WTC11 (cell line): Measurements from ENCODE around the gene INHBC. TPM values are rescaled to one million over a fixed set of nuclear protein-coding genes. Genes with fewer than 3 reads are reported as not detected.
A peak's percentile ranks its signal among the peaks of the same experiment; 100 is the strongest.

Experiments
- ATAC-seq: fragments of 200-7000 bp; cut with Tn5 transposase; 2 replicates; pipeline ENCODE4 v1.10.0; 2021; ENCODE audit warnings: mild to moderate bottlenecking, moderate library complexity
- CTCF ChIA-PET: fragments of 300-600 bp; sonication (Branson Sonifier 250); formaldehyde crosslinking; loops from one replicate; lab custom pipeline; 2021; ENCODE audit warnings: antibody characterized with exemption; lab: Charles Lee
- POLR2A ChIA-PET: fragments of 350-600 bp; sonication (Branson Sonifier 250); formaldehyde crosslinking; loops from one replicate; lab custom pipeline; 2021; ENCODE audit warnings: antibody characterized with exemption; lab: Charles Lee
- DNase-seq: peaks from one replicate; pipeline ENCODE4 v3.0.0; 2021; ENCODE audit warnings: low spot score
- H3K27ac Mint-ChIP-seq: 2 replicates; pipeline ENCODE4 v1.8.0; 2021; ENCODE audit warnings: mixed read lengths
- H3K27me3 Mint-ChIP-seq: 2 replicates; pipeline ENCODE4 v1.8.0; 2021; ENCODE audit warnings: low read depth, mild to moderate bottlenecking, moderate library complexity, mixed read lengths
- H3K36me3 Mint-ChIP-seq: 2 replicates; pipeline ENCODE4 v1.8.0; 2021; ENCODE audit warnings: mixed read lengths
- H3K4me1 Mint-ChIP-seq: 2 replicates; pipeline ENCODE4 v1.8.0; 2022; ENCODE audit warnings: mixed read lengths
- H3K4me3 Mint-ChIP-seq: 2 replicates; pipeline ENCODE4 v1.8.0; 2021; ENCODE audit warnings: mild to moderate bottlenecking, moderate library complexity, mixed read lengths
- H3K9me3 Mint-ChIP-seq: 2 replicates; pipeline ENCODE4 v1.8.0; 2021; ENCODE audit warnings: mixed read lengths
- CBFB ChIP-seq: sonication (generic); formaldehyde crosslinking; IDR thresholded peaks from 2 replicates; pipeline ENCODE4 v1.8.1; 2022; ENCODE audit warnings: mild to moderate bottlenecking, low read depth, missing genetic modification reagents
- CREB1 ChIP-seq: sonication (generic); formaldehyde crosslinking; IDR thresholded peaks from 2 replicates; pipeline ENCODE4 v1.8.0; 2023; ENCODE audit warnings: mild to moderate bottlenecking, missing genetic modification reagents
- EMX1 ChIP-seq: fragments of 250-450 bp; sonication (Bioruptor Pico); IDR thresholded peaks from 2 replicates; pipeline ENCODE4 v1.8.0; 2021; ENCODE audit warnings: mild to moderate bottlenecking
- IRF2 ChIP-seq: sonication (generic); formaldehyde crosslinking; IDR thresholded peaks from 2 replicates; pipeline ENCODE4 v1.8.0; 2022; ENCODE audit warnings: low read depth, missing genetic modification reagents, borderline replicate concordance
- NFATC4 ChIP-seq: fragments of 250-450 bp; sonication (Bioruptor Pico); IDR thresholded peaks from 2 replicates; pipeline ENCODE4 v1.9.0; 2021; ENCODE audit warnings: mild to moderate bottlenecking
- OVOL2 ChIP-seq: fragments of 250-450 bp; sonication (Bioruptor Pico); IDR thresholded peaks from 2 replicates; pipeline ENCODE4 v1.9.0; 2021; ENCODE audit warnings: mild to moderate bottlenecking, borderline replicate concordance
- SMAD4 ChIP-seq: sonication (generic); formaldehyde crosslinking; IDR thresholded peaks from 2 replicates; pipeline ENCODE4 v1.8.0; 2022; ENCODE audit warnings: mild to moderate bottlenecking, missing genetic modification reagents
- ZNF423 ChIP-seq: fragments of 250-450 bp; sonication (Bioruptor Pico); IDR thresholded peaks from 2 replicates; pipeline ENCODE4 v2.1.2; 2022; ENCODE audit warnings: mild to moderate bottlenecking, moderate library complexity
- total RNA-seq: library from RNA; stranded (reverse); gene quantifications from 3 replicates; pipeline ENCODE4 v1.2.3, GENCODE V29; 2021
- TF ChIP-seq, protein P1 (sequence below): sonication (generic); formaldehyde crosslinking; conservative IDR thresholded peaks from 2 replicates; pipeline ENCODE4 v1.8.1; 2022; ENCODE audit warnings: mild to moderate bottlenecking, missing genetic modification reagents
- TF ChIP-seq, protein P2 (sequence below): fragments of 250-450 bp; sonication (Bioruptor Pico); conservative IDR thresholded peaks from 2 replicates; pipeline ENCODE4 v1.9.0; 2021; ENCODE audit warnings: mild to moderate bottlenecking
- TF ChIP-seq, protein P3 (sequence below): sonication (generic); formaldehyde crosslinking; IDR thresholded peaks from 2 replicates; pipeline ENCODE4 v1.8.1; 2022; ENCODE audit warnings: missing genetic modification reagents, borderline replicate concordance
- TF ChIP-seq, protein P4 (sequence below): sonication (generic); formaldehyde crosslinking; IDR thresholded peaks from 2 replicates; pipeline ENCODE4 v1.8.1; 2023; ENCODE audit warnings: mild to moderate bottlenecking, missing genetic modification reagents, moderate library complexity
- TF ChIP-seq, protein P5 (sequence below): sonication (generic); formaldehyde crosslinking; IDR thresholded peaks from 2 replicates; pipeline ENCODE4 v1.8.1; 2023; ENCODE audit warnings: mild to moderate bottlenecking, missing genetic modification reagents
- TF ChIP-seq, protein P6 (sequence below): sonication (generic); formaldehyde crosslinking; IDR thresholded peaks from 2 replicates; pipeline ENCODE4 v1.8.0; 2023; ENCODE audit warnings: missing genetic modification reagents, mild to moderate bottlenecking, borderline replicate concordance
- TF ChIP-seq, protein P7 (sequence below): sonication (generic); formaldehyde crosslinking; IDR thresholded peaks from 2 replicates; pipeline ENCODE4 v1.8.0; 2022; ENCODE audit warnings: missing genetic modification reagents

INHBC gene
- total RNA-seq, 1 experiment from 2014 or later, result 0.20 TPM

DNA sequence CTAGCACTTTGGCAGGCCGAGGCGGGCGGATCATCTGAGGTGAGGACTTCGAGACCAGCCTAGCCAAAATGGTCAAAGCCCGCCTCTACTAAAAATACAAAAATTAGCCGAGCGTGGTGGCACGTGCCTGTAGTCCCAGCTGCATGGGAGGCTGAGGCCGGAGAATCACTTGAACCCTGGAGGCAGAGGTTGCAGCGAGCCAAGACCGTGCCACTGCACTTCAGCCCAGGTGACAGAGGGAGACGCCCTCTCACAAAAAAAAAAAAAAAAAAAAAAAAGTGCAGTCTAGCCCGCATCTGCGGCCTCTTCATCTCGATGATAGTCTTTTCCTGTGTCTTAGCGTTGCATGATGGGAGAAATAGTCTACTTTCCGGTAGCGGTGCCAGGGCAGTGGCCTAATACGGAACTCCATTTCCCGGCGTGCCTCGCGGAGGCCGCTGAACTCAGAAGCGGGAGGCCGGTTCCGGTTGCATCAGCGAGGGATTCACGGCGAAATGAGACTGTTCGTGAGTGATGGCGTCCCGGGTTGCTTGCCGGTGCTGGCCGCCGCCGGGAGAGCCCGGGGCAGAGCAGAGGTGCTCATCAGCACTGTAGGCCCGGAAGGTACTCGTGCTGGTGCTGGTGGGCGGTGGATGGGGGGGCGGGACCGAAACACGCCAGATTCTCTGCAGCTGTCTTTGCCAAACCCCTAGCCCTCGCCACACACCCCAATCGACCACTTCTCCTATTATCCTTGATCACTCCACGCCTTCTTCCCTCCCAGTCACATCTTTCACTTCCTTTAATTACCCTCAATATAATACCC lies 53.2 kb downstream of the INHBC start, which contains the start of gene MARS1 (continued):
- TF ChIP-seq, protein P1, sequence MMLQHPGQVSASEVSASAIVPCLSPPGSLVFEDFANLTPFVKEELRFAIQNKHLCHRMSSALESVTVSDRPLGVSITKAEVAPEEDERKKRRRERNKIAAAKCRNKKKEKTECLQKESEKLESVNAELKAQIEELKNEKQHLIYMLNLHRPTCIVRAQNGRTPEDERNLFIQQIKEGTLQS (CRISPR knock-in tag), result peak; percentile 96
- no peak for TF ChIP-seq CREB1
- TF ChIP-seq, protein P2, sequence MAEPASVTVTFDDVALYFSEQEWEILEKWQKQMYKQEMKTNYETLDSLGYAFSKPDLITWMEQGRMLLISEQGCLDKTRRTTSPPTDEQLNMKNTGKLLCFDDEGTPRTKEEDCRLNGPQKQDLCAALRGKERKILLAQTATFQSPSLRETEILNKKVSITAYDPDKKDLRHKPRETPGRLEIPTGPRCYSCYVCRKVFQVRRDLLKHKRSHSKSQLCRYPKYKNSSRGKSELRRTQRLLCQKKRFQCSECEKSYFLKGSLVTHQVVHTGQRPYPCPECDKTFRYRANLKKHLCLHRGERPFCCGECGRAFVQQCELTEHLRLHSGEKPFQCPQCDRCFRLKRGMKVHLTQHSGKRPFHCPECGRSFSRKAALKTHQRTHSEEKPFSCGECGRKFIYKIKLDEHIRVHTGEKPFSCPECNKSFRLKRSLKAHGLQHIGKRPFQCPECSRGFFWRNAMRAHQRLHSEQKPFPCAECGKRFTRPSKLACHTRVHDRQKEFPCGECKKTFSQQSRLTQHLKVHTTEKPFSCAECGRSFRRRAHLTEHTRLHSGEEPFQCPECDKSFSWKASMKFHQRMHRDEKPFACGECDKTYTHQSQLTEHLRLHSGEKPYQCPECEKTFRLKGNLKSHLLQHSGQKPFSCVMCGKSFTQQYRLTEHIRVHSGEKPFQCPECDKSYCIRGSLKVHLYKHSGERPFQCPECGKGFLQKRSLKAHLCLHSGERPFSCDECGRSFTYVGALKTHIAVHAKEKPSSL (CRISPR knock-in tag), result no peak
- no peak for TF ChIP-seq ZNF423 (CRISPR knock-in tag)
- no peak for TF ChIP-seq SMAD4 (CRISPR knock-in tag)
- TF ChIP-seq, protein P3, sequence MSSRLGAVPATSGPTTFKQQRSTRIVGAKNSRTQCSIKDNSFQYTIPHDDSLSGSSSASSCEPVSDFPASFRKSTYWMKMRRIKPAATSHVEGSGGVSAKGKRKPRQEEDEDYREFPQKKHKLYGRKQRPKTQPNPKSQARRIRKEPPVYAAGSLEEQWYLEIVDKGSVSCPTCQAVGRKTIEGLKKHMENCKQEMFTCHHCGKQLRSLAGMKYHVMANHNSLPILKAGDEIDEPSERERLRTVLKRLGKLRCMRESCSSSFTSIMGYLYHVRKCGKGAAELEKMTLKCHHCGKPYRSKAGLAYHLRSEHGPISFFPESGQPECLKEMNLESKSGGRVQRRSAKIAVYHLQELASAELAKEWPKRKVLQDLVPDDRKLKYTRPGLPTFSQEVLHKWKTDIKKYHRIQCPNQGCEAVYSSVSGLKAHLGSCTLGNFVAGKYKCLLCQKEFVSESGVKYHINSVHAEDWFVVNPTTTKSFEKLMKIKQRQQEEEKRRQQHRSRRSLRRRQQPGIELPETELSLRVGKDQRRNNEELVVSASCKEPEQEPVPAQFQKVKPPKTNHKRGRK (CRISPR knock-in tag), result no peak
- TF ChIP-seq NFATC4 (CRISPR knock-in tag), result no peak
- TF ChIP-seq EMX1 (CRISPR knock-in tag), result peak; percentile 63; the same call in 1 of the 2 replicates
- TF ChIP-seq IRF2 (CRISPR knock-in tag), result no peak
- TF ChIP-seq, protein P4, sequence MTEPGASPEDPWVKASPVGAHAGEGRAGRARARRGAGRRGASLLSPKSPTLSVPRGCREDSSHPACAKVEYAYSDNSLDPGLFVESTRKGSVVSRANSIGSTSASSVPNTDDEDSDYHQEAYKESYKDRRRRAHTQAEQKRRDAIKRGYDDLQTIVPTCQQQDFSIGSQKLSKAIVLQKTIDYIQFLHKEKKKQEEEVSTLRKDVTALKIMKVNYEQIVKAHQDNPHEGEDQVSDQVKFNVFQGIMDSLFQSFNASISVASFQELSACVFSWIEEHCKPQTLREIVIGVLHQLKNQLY (CRISPR knock-in tag), result no peak
- TF ChIP-seq CBFB, result no peak
- TF ChIP-seq, protein P5, sequence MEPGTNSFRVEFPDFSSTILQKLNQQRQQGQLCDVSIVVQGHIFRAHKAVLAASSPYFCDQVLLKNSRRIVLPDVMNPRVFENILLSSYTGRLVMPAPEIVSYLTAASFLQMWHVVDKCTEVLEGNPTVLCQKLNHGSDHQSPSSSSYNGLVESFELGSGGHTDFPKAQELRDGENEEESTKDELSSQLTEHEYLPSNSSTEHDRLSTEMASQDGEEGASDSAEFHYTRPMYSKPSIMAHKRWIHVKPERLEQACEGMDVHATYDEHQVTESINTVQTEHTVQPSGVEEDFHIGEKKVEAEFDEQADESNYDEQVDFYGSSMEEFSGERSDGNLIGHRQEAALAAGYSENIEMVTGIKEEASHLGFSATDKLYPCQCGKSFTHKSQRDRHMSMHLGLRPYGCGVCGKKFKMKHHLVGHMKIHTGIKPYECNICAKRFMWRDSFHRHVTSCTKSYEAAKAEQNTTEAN (CRISPR knock-in tag), result no peak
- TF ChIP-seq, all 79 proteins: peak for 17

DNA sequence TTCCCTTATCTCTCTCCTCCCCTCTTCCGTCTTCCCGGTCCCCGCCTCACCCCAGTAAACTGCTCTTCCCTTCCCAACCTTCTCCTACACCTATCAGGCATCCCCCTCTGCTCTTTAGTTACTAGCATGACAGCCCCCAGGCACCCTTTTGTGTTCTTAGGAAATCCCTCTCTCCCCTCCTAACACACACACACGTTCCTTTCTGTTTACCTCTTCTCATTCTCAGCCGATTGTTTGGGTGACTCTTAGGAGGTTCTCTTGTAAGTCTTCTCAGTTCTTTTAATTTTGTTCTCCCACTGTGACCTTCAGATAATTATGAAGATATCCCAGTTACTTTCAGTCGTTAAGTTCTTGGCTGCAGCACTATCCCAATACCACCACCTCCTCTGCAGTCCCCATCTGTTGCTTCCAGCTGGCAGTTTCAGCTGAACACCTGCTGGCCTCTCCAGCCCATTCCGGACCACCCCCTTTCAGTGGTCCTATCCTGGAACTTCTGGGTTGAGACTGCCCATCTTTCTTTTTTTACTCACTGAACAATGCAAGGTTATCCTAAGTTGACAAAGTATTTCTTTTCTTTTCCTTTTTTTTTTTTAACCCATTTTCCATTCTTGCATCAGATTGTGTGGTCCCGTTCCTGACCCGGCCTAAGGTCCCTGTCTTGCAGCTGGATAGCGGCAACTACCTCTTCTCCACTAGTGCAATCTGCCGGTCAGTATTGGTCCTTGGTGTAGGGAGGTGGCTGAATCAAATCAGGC lies 54.0 kb downstream of the INHBC start:
- no peak for DNase-seq
- H3K4me3 Mint-ChIP-seq, result peak overlapping the region; percentile 99
- peaks cover 50% of the 10 kb centered on the region for H3K36me3 Mint-ChIP-seq
- ChIA-PET CTCF (interaction anchor here (0.7 to 1.3 kb wide), 2 partner anchors 12 to 20 kb away, joined by 3 to 4 read pairs; no protein-coding TSS in a partner anchor), POLR2A (interaction anchor here (0.9 to 1.5 kb wide), 2 partner anchors 14 to 34 kb away, joined by 4 read pairs; partner anchors contain the start of gene INHBE)
- H3K4me1 Mint-ChIP-seq, result peaks cover 9% of the 10 kb centered on the region
- no peak for ATAC-seq
- peak overlapping the region; percentile 93 for H3K27ac Mint-ChIP-seq
- H3K9me3 Mint-ChIP-seq, result peaks cover 6% of the 10 kb centered on the region
- no peaks in the 10 kb centered on the region; the same call in 1 of the 2 replicates for H3K27me3 Mint-ChIP-seq
- TF ChIP-seq, protein P6, sequence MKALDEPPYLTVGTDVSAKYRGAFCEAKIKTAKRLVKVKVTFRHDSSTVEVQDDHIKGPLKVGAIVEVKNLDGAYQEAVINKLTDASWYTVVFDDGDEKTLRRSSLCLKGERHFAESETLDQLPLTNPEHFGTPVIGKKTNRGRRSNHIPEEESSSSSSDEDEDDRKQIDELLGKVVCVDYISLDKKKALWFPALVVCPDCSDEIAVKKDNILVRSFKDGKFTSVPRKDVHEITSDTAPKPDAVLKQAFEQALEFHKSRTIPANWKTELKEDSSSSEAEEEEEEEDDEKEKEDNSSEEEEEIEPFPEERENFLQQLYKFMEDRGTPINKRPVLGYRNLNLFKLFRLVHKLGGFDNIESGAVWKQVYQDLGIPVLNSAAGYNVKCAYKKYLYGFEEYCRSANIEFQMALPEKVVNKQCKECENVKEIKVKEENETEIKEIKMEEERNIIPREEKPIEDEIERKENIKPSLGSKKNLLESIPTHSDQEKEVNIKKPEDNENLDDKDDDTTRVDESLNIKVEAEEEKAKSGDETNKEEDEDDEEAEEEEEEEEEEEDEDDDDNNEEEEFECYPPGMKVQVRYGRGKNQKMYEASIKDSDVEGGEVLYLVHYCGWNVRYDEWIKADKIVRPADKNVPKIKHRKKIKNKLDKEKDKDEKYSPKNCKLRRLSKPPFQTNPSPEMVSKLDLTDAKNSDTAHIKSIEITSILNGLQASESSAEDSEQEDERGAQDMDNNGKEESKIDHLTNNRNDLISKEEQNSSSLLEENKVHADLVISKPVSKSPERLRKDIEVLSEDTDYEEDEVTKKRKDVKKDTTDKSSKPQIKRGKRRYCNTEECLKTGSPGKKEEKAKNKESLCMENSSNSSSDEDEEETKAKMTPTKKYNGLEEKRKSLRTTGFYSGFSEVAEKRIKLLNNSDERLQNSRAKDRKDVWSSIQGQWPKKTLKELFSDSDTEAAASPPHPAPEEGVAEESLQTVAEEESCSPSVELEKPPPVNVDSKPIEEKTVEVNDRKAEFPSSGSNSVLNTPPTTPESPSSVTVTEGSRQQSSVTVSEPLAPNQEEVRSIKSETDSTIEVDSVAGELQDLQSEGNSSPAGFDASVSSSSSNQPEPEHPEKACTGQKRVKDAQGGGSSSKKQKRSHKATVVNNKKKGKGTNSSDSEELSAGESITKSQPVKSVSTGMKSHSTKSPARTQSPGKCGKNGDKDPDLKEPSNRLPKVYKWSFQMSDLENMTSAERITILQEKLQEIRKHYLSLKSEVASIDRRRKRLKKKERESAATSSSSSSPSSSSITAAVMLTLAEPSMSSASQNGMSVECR (CRISPR knock-in tag), result no peak
- no peak for TF ChIP-seq OVOL2 (CRISPR knock-in tag)
- TF ChIP-seq, protein P7, sequence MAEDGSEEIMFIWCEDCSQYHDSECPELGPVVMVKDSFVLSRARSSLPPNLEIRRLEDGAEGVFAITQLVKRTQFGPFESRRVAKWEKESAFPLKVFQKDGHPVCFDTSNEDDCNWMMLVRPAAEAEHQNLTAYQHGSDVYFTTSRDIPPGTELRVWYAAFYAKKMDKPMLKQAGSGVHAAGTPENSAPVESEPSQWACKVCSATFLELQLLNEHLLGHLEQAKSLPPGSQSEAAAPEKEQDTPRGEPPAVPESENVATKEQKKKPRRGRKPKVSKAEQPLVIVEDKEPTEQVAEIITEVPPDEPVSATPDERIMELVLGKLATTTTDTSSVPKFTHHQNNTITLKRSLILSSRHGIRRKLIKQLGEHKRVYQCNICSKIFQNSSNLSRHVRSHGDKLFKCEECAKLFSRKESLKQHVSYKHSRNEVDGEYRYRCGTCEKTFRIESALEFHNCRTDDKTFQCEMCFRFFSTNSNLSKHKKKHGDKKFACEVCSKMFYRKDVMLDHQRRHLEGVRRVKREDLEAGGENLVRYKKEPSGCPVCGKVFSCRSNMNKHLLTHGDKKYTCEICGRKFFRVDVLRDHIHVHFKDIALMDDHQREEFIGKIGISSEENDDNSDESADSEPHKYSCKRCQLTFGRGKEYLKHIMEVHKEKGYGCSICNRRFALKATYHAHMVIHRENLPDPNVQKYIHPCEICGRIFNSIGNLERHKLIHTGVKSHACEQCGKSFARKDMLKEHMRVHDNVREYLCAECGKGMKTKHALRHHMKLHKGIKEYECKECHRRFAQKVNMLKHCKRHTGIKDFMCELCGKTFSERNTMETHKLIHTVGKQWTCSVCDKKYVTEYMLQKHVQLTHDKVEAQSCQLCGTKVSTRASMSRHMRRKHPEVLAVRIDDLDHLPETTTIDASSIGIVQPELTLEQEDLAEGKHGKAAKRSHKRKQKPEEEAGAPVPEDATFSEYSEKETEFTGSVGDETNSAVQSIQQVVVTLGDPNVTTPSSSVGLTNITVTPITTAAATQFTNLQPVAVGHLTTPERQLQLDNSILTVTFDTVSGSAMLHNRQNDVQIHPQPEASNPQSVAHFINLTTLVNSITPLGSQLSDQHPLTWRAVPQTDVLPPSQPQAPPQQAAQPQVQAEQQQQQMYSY (CRISPR knock-in tag), result no peak
